HL-60 (cell line): ENCODE measurements around the gene RNF14.

Source experiments
- DNase-seq, 2 experiments: peaks; one replicate each; pipeline ENCODE4 v3.0.0-alpha.2; 2010 to 2020; ENCODE audit warnings: low read depth in 1 of 2, low spot score in 1 of 2
- H3K27ac ChIP-seq: fragments of 250-450 bp; sonication (Bioruptor Pico); replicated peaks from 2 replicates; pipeline ENCODE4 v1.5.1; 2020; ENCODE audit warnings: mild to moderate bottlenecking, moderate library complexity
- H3K27me3 ChIP-seq: fragments of 250-450 bp; sonication (Bioruptor Pico); 2 replicates; pipeline ENCODE4 v1.5.1; 2021; ENCODE audit warnings: mild to moderate bottlenecking, moderate library complexity; ENCODE audit not compliant: insufficient read depth, poor library complexity, severe bottlenecking
- H3K4me3 ChIP-seq: replicated peaks from 2 replicates; pipeline ENCODE4 v1.5.1; 2011; ENCODE audit warnings: mild to moderate bottlenecking, control low read depth, low read length; ENCODE audit not compliant: insufficient read depth
- CTCF ChIP-seq: IDR thresholded peaks from one replicate; pipeline ENCODE4 v1.5.1; 2011; ENCODE audit warnings: low read length, control low read depth, inconsistent platforms; ENCODE audit not compliant: insufficient read depth
- GABPA ChIP-seq: IDR thresholded peaks from 2 replicates; pipeline ENCODE4 v1.6.1; 2012; ENCODE audit warnings: low read depth
- POLR2AphosphoS5 ChIP-seq: IDR thresholded peaks from 2 replicates; pipeline ENCODE4 v1.6.1; 2012; ENCODE audit warnings: low read depth
- REST ChIP-seq: IDR thresholded peaks from 2 replicates; pipeline ENCODE4 v1.6.1; 2012; ENCODE audit warnings: low read depth; ENCODE audit not compliant: insufficient replicate concordance
- SPI1 ChIP-seq: IDR thresholded peaks from 2 replicates; pipeline ENCODE4 v1.6.1; 2012; ENCODE audit warnings: low read depth, mild to moderate bottlenecking, borderline replicate concordance

RNF14 gene

GRCh38 chr5:141948812-141949211 is 20.1 kb upstream of the RNF14 start:
- Histone ChIP-seq H3K27me3 (no peaks in the 10 kb centered on the region), H3K4me3 (no peak overlapping the region), H3K27ac (no peak overlapping the region)
- TF ChIP-seq GABPA (no peak), REST (no peak), SPI1 (no peak), POLR2AphosphoS5 (no peak), CTCF (no peak)
- no peak for DNase-seq

GRCh38 chr5:141949511-141949910 is 19.4 kb upstream of the RNF14 start:
- no peaks in the 10 kb centered on the region for H3K27me3 ChIP-seq
- H3K4me3 ChIP-seq: no peak overlapping the region
- H3K27ac ChIP-seq: no peak overlapping the region
- TF ChIP-seq POLR2AphosphoS5: no peak
- no peak for DNase-seq

- no peak for DNase-seq
- TF ChIP-seq CTCF: no peak
- no peak for TF ChIP-seq REST
- TF ChIP-seq POLR2AphosphoS5: no peak
- TF ChIP-seq GABPA: no peak
- TF ChIP-seq SPI1: no peak
- H3K27ac ChIP-seq: no peak overlapping the region
- no peak overlapping the region for H3K4me3 ChIP-seq
- no peaks in the 10 kb centered on the region for H3K27me3 ChIP-seq
These were observed 18.5 kb upstream of the RNF14 start for GRCh38 chr5:141950207-141951005.

GRCh38 chr5:141951332-141951781 is 17.5 kb upstream of the RNF14 start:
- no peak for DNase-seq
- no peak for TF ChIP-seq SPI1
- TF ChIP-seq CTCF: no peak
- TF ChIP-seq POLR2AphosphoS5: no peak
- no peaks in the 10 kb centered on the region for H3K27me3 ChIP-seq
- no peak overlapping the region for H3K4me3 ChIP-seq
- no peak overlapping the region for H3K27ac ChIP-seq
